ENCODE data around the gene MSI2. TPM values are rescaled to one million over a fixed set of nuclear protein-coding genes. Genes with fewer than 3 reads are reported as not detected.
A peak's percentile ranks its signal among the peaks of the same experiment; 100 is the strongest.

MSI2 gene
- total and polyA plus RNA-seq, 9 of the 15 experiments (the other 6 are each of a cell fraction or from before 2014, with no cell fraction given): 4.6 to 61.8 (median 42.4) TPM

DNA sequence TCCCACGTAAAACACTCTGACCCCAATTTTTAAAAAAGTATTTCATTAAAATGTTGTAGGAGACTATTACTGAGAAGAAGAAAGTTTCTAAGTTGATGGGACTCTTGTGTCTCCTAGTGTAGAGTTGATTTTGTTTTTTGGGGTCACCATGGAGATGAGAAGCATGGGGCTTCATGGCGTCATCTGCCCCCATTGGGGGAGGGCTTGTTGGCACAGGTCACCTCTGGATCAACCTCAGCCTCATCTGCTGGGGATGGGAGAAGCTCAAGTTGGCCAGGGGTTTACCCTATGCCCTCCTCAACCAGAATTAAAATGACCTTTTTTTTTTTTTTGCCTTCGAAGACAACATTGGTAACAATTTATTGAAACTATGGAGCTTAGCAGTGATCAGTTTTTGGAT, 28.3 kb downstream of the MSI2 start:
- in situ Hi-C loops (cut with MboI): no loop called here
- Histone ChIP-seq H3K4me3 (peak overlapping the region; percentile 16; the same call in 1 of the 2 replicates), H4K20me1 (replicated peaks; ENCODE audit: control insufficient read depth, insufficient read depth, low read length) (no peaks in the 10 kb centered on the region; the same call in 1 of the 2 replicates), H3K79me2 (ENCODE audit: control insufficient read depth, insufficient read depth, low read length) (peaks cover 52% of the 10 kb centered on the region), H3K9ac (ENCODE audit: insufficient read depth in 1 of 2, low read depth in 2 of 2, low read length in 2 of 2) (no peak overlapping the region), H3K9me1 (ENCODE audit: control insufficient read depth, insufficient read depth, low read length) (no peaks in the 10 kb centered on the region), H3K4me2 (ENCODE audit: insufficient read depth, low read length) (peak overlapping the region; percentile 67; the same call in 1 of the 2 replicates), H3K27ac (ENCODE audit: extremely low read depth, low read depth, low read length) (peak overlapping the region; percentile 73; the same call in 2 of the 3 replicates), H3K27me3 (ENCODE audit: control insufficient read depth in 2 of 2, insufficient read depth in 2 of 2, low read length in 2 of 2) (no peaks in the 10 kb centered on the region), H3K9me3 (replicated peaks; ENCODE audit: control insufficient read depth, insufficient read depth, low read depth, low read length) (no peaks in the 10 kb centered on the region), H2AFZ (ENCODE audit: low read depth, low read length) (no peak overlapping the region), H3K36me3 (ENCODE audit: control insufficient read depth, insufficient read depth, low read length) (peaks cover 14% of the 10 kb centered on the region; the same call in 2 of the 3 replicates), H3K4me1 (replicated peaks in 1 of 2; ENCODE audit: control insufficient read depth in 2 of 2, insufficient read depth in 2 of 2, low read length in 2 of 2) (peaks cover 24 to 58% of the 10 kb centered on the region in 2 experiments)
- FAIRE-seq: no peak
- peak; percentile 33 for ATAC-seq
- intact Hi-C loops (cut with micrococcal nuclease): no loop called here
- TF ChIP-seq GTF2E2 (tag; IDR thresholded peaks at IDR 0.05) (no peak), ZNF589 (CRISPR knock-in tag; IDR thresholded peaks at IDR 0.05; ENCODE audit: low read depth) (no peak), HDAC3 (IDR thresholded peaks at IDR 0.05; ENCODE audit: borderline replicate concordance, partially characterized antibody) (no peak), ATF7 (IDR thresholded peaks at IDR 0.05) (0 out of 2 replicates have a peak, but pooled peaks have one; percentile 2), CREB1 (IDR thresholded peaks at IDR 0.05) (no peak), CREB1 (CRISPR knock-in tag; IDR thresholded peaks at IDR 0.05) (no peak), RFX1 (IDR thresholded peaks at IDR 0.05) (peak; percentile 58), KHSRP (IDR thresholded peaks at IDR 0.05) (no peak), MYBL2 (IDR thresholded peaks at IDR 0.05; ENCODE audit: low read depth) (no peak), MYBL2 (CRISPR knock-in tag; IDR thresholded peaks at IDR 0.05; ENCODE audit: borderline replicate concordance) (no peak), ATF1 (CRISPR knock-in tag; IDR thresholded peaks at IDR 0.05) (no peak), ATF1 (tag; IDR thresholded peaks at IDR 0.05) (peak; percentile 25; the same call in 1 of the 2 replicates), PTBP1 (IDR thresholded peaks at IDR 0.05; ENCODE audit: low read depth, low read length) (no peak)
- TF ChIP-seq, protein P1, sequence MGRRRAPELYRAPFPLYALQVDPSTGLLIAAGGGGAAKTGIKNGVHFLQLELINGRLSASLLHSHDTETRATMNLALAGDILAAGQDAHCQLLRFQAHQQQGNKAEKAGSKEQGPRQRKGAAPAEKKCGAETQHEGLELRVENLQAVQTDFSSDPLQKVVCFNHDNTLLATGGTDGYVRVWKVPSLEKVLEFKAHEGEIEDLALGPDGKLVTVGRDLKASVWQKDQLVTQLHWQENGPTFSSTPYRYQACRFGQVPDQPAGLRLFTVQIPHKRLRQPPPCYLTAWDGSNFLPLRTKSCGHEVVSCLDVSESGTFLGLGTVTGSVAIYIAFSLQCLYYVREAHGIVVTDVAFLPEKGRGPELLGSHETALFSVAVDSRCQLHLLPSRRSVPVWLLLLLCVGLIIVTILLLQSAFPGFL (CRISPR knock-in tag; IDR thresholded peaks at IDR 0.05): no peak
- TF ChIP-seq, protein P2, sequence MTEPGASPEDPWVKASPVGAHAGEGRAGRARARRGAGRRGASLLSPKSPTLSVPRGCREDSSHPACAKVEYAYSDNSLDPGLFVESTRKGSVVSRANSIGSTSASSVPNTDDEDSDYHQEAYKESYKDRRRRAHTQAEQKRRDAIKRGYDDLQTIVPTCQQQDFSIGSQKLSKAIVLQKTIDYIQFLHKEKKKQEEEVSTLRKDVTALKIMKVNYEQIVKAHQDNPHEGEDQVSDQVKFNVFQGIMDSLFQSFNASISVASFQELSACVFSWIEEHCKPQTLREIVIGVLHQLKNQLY (CRISPR knock-in tag; conservative IDR thresholded peaks at IDR 0.05): no peak
- TF ChIP-seq, protein P3, sequence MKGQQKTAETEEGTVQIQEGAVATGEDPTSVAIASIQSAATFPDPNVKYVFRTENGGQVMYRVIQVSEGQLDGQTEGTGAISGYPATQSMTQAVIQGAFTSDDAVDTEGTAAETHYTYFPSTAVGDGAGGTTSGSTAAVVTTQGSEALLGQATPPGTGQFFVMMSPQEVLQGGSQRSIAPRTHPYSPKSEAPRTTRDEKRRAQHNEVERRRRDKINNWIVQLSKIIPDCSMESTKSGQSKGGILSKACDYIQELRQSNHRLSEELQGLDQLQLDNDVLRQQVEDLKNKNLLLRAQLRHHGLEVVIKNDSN (CRISPR knock-in tag; IDR thresholded peaks at IDR 0.05): no peak
- TF ChIP-seq, protein P4, sequence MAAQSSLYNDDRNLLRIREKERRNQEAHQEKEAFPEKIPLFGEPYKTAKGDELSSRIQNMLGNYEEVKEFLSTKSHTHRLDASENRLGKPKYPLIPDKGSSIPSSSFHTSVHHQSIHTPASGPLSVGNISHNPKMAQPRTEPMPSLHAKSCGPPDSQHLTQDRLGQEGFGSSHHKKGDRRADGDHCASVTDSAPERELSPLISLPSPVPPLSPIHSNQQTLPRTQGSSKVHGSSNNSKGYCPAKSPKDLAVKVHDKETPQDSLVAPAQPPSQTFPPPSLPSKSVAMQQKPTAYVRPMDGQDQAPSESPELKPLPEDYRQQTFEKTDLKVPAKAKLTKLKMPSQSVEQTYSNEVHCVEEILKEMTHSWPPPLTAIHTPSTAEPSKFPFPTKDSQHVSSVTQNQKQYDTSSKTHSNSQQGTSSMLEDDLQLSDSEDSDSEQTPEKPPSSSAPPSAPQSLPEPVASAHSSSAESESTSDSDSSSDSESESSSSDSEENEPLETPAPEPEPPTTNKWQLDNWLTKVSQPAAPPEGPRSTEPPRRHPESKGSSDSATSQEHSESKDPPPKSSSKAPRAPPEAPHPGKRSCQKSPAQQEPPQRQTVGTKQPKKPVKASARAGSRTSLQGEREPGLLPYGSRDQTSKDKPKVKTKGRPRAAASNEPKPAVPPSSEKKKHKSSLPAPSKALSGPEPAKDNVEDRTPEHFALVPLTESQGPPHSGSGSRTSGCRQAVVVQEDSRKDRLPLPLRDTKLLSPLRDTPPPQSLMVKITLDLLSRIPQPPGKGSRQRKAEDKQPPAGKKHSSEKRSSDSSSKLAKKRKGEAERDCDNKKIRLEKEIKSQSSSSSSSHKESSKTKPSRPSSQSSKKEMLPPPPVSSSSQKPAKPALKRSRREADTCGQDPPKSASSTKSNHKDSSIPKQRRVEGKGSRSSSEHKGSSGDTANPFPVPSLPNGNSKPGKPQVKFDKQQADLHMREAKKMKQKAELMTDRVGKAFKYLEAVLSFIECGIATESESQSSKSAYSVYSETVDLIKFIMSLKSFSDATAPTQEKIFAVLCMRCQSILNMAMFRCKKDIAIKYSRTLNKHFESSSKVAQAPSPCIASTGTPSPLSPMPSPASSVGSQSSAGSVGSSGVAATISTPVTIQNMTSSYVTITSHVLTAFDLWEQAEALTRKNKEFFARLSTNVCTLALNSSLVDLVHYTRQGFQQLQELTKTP (IDR thresholded peaks at IDR 0.05; ENCODE audit: low read depth in 1 of 2, partially characterized antibody in 2 of 2): no peak
- no TSS peak for BruUV-seq (replicated peaks)
- ChIA-PET POLR2A (interaction anchor here (0.6 to 2.8 kb wide), 6 partner anchors 11 to 1468 kb away, joined by 3 to 10 read pairs (median 4); partner anchors contain the start of gene AKAP1), CTCF (ENCODE audit: low intra/inter-chr PET ratio) (no interaction called here)
- 26% methylated on average over 3 of the region's 3 CpGs for WGBS (ENCODE audit: insufficient coverage, low coverage, missing lambda C conversion rate)
- peak; percentile 12 to 50 (median 38) for DNase-seq (ENCODE audit: extremely low read depth in 1 of 4, low spot score in 3 of 4)

Data from K562 (cell line).